ENCODE measurements around the gene GPRC5D.
A peak's percentile ranks its signal among the peaks of the same experiment; 100 is the strongest.

GPRC5D gene

GRCh38 chr12:12990700-12991468 lies 38.9 kb upstream of the GPRC5D start:
- no peaks in the 10 kb centered on the region for H3K9me3 ChIP-seq (ENCODE audit: low read length)
- no peak overlapping the region for H2AFZ ChIP-seq (ENCODE audit: low read depth, low read length)
- no peaks in the 10 kb centered on the region for H3K4me1 ChIP-seq (ENCODE audit: insufficient read depth, low read length)
- H3K27me3 ChIP-seq (ENCODE audit: insufficient read depth, low read length), result no peaks in the 10 kb centered on the region
- H3K36me3 ChIP-seq (ENCODE audit: insufficient read depth, low read length), result peaks cover 10% of the 10 kb centered on the region
- no peak overlapping the region for H3K4me3 ChIP-seq (ENCODE audit: low read length)

- no peaks in the 10 kb centered on the region for H3K4me1 ChIP-seq (ENCODE audit: insufficient read depth, low read length)
- no peaks in the 10 kb centered on the region for H3K27me3 ChIP-seq (ENCODE audit: insufficient read depth, low read length)
- H3K4me3 ChIP-seq (ENCODE audit: low read length), result no peak overlapping the region
- H2AFZ ChIP-seq (ENCODE audit: low read depth, low read length), result no peak overlapping the region
- no peaks in the 10 kb centered on the region for H3K9me3 ChIP-seq (ENCODE audit: low read length)
- H3K36me3 ChIP-seq (ENCODE audit: insufficient read depth, low read length), result peaks cover 10% of the 10 kb centered on the region
These were observed 35.5 kb upstream of the GPRC5D start for GRCh38 chr12:12987421-12987820.

GRCh38 chr12:12986775-12987331 lies 34.9 kb upstream of the GPRC5D start:
- Histone ChIP-seq H3K9me3 (ENCODE audit: low read length) (no peaks in the 10 kb centered on the region), H3K4me3 (ENCODE audit: low read length) (no peak overlapping the region), H3K4me1 (ENCODE audit: insufficient read depth, low read length) (no peaks in the 10 kb centered on the region), H2AFZ (ENCODE audit: low read depth, low read length) (no peak overlapping the region), H3K36me3 (ENCODE audit: insufficient read depth, low read length) (peaks cover 10% of the 10 kb centered on the region), H3K27me3 (ENCODE audit: insufficient read depth, low read length) (no peaks in the 10 kb centered on the region)

DNA sequence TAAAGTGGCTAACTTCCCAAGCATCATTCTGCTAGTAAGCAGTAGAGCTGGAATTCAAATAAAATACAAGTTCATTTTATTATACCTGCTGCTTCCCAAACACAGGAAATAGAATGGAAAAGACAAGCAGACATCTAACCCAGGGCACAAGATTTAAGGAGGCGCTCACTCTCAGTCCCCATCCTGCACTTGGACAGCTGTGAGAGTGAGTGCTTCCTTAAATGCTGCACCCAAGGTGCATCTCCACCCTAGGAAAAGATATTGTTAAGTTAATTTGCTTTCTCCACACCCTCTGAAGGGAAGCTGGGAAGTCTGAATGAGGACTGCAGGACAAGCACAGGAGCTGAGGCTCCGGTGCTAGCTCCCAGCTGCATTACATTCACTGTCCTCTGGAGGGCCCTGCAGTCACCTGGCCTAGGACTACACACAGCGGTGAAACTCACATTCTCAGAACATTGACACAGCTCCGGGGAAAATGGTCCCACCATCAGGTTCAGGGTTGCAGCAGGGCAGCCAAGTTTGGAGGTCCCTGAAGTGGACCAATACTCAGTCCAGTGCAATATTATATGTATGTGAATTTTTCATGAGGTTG lies 33.9 kb upstream of the GPRC5D start:
- Histone ChIP-seq H3K36me3 (ENCODE audit: insufficient read depth, low read length) (peaks cover 10% of the 10 kb centered on the region), H3K4me3 (ENCODE audit: low read length) (no peak overlapping the region), H3K9me3 (ENCODE audit: low read length) (no peaks in the 10 kb centered on the region), H2AFZ (ENCODE audit: low read depth, low read length) (no peak overlapping the region), H3K4me1 (ENCODE audit: insufficient read depth, low read length) (peaks cover 2% of the 10 kb centered on the region), H3K27me3 (ENCODE audit: insufficient read depth, low read length) (no peaks in the 10 kb centered on the region)

GRCh38 chr12:12984149-12984548 lies 32.2 kb upstream of the GPRC5D start:
- no peak overlapping the region for H2AFZ ChIP-seq (ENCODE audit: low read depth, low read length)
- no peaks in the 10 kb centered on the region for H3K9me3 ChIP-seq (ENCODE audit: low read length)
- H3K27me3 ChIP-seq (ENCODE audit: insufficient read depth, low read length), result no peaks in the 10 kb centered on the region
- H3K36me3 ChIP-seq (ENCODE audit: insufficient read depth, low read length), result peaks cover 10% of the 10 kb centered on the region
- H3K4me3 ChIP-seq (ENCODE audit: low read length), result no peak overlapping the region
- peaks cover 19% of the 10 kb centered on the region for H3K4me1 ChIP-seq (ENCODE audit: insufficient read depth, low read length)

GRCh38 chr12:12983420-12984035 lies 31.6 kb upstream of the GPRC5D start:
- no peaks in the 10 kb centered on the region for H3K27me3 ChIP-seq (ENCODE audit: insufficient read depth, low read length)
- H2AFZ ChIP-seq (ENCODE audit: low read depth, low read length), result no peak overlapping the region
- H3K4me3 ChIP-seq (ENCODE audit: low read length), result no peak overlapping the region
- peaks cover 23% of the 10 kb centered on the region for H3K4me1 ChIP-seq (ENCODE audit: insufficient read depth, low read length)
- no peaks in the 10 kb centered on the region for H3K9me3 ChIP-seq (ENCODE audit: low read length)
- H3K36me3 ChIP-seq (ENCODE audit: insufficient read depth, low read length), result peaks cover 8% of the 10 kb centered on the region

DNA sequence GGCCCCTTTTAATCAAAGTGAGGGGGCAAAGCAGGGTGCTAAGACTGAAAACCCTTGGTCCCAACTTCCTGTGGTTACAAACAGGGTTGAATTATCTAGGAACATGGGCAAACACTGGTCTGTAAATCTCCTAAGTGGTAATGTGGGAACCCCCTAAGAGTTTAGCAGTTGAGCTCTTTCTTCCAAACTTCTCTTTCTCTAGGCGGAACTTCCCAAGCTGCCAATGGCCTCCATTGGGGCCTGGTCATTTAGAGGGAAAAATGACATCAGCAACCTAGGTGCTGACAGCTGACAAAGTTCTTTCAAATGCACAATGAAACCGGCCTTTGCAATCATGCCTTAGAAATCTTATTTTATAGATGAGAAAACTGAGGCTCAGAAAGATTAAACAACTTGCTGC lies 30.4 kb upstream of the GPRC5D start:
- Histone ChIP-seq H3K4me3 (ENCODE audit: low read length) (no peak overlapping the region), H3K36me3 (ENCODE audit: insufficient read depth, low read length) (peaks cover 8% of the 10 kb centered on the region), H3K27me3 (ENCODE audit: insufficient read depth, low read length) (no peaks in the 10 kb centered on the region), H3K9me3 (ENCODE audit: low read length) (no peaks in the 10 kb centered on the region), H3K4me1 (ENCODE audit: insufficient read depth, low read length) (peaks cover 23% of the 10 kb centered on the region), H2AFZ (ENCODE audit: low read depth, low read length) (no peak overlapping the region)

- Histone ChIP-seq H3K4me3 (ENCODE audit: low read length) (peak overlapping the region; percentile 13), H3K27me3 (ENCODE audit: insufficient read depth, low read length) (no peaks in the 10 kb centered on the region), H3K36me3 (ENCODE audit: insufficient read depth, low read length) (peaks cover 3% of the 10 kb centered on the region)
These were observed 27.8 kb upstream of the GPRC5D start for GRCh38 chr12:12979731-12980259.

GRCh38 chr12:12979126-12979525 lies 27.2 kb upstream of the GPRC5D start:
- Histone ChIP-seq H3K4me1 (ENCODE audit: insufficient read depth, low read length) (peaks cover 23% of the 10 kb centered on the region), H3K9me3 (ENCODE audit: low read length) (peaks cover 4% of the 10 kb centered on the region), H3K36me3 (ENCODE audit: insufficient read depth, low read length) (peaks cover 4% of the 10 kb centered on the region), H3K27me3 (ENCODE audit: insufficient read depth, low read length) (no peaks in the 10 kb centered on the region), H2AFZ (ENCODE audit: low read depth, low read length) (no peak overlapping the region), H3K4me3 (ENCODE audit: low read length) (no peak overlapping the region)

More at GRCh38 chr12:12979731-12980259, 27.8 kb upstream of the GPRC5D start:
- peaks cover 23% of the 10 kb centered on the region for H3K4me1 ChIP-seq (ENCODE audit: insufficient read depth, low read length)
- no peaks in the 10 kb centered on the region for H3K9me3 ChIP-seq (ENCODE audit: low read length)
- no peak overlapping the region for H2AFZ ChIP-seq (ENCODE audit: low read depth, low read length)

DNA sequence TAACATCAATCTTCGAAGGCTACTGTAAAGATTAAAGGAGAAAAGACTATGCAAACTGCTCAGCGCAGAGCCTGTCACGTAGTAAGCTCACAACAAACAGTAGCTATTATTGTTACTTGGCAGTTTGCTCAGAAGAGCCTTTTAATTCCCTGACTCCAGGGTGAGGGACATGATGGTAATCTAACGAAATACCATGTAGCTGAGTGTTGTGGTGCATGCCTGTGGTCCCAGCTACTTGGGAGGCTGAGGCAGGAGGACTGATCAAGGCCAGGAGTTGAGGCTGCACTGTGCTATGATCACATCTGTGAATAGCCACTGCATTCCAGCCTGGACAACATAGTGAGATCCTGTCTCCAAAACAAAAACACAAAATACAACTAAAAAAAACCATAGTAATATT lies 25.3 kb upstream of the GPRC5D start:
- H3K9me3 ChIP-seq (ENCODE audit: low read length), result peaks cover 13% of the 10 kb centered on the region
- no peak overlapping the region for H3K4me3 ChIP-seq (ENCODE audit: low read length)
- peaks cover 23% of the 10 kb centered on the region for H3K4me1 ChIP-seq (ENCODE audit: insufficient read depth, low read length)
- no peak overlapping the region for H2AFZ ChIP-seq (ENCODE audit: low read depth, low read length)
- H3K27me3 ChIP-seq (ENCODE audit: insufficient read depth, low read length), result no peaks in the 10 kb centered on the region
- peaks cover 11% of the 10 kb centered on the region for H3K36me3 ChIP-seq (ENCODE audit: insufficient read depth, low read length)

GRCh38 chr12:12976366-12976765 lies 24.4 kb upstream of the GPRC5D start:
- H3K27me3 ChIP-seq (ENCODE audit: insufficient read depth, low read length), result no peaks in the 10 kb centered on the region
- peaks cover 12% of the 10 kb centered on the region for H3K36me3 ChIP-seq (ENCODE audit: insufficient read depth, low read length)
- peaks cover 23% of the 10 kb centered on the region for H3K4me1 ChIP-seq (ENCODE audit: insufficient read depth, low read length)
- H2AFZ ChIP-seq (ENCODE audit: low read depth, low read length), result no peak overlapping the region
- no peak overlapping the region for H3K4me3 ChIP-seq (ENCODE audit: low read length)
- peaks cover 13% of the 10 kb centered on the region for H3K9me3 ChIP-seq (ENCODE audit: low read length)

DNA sequence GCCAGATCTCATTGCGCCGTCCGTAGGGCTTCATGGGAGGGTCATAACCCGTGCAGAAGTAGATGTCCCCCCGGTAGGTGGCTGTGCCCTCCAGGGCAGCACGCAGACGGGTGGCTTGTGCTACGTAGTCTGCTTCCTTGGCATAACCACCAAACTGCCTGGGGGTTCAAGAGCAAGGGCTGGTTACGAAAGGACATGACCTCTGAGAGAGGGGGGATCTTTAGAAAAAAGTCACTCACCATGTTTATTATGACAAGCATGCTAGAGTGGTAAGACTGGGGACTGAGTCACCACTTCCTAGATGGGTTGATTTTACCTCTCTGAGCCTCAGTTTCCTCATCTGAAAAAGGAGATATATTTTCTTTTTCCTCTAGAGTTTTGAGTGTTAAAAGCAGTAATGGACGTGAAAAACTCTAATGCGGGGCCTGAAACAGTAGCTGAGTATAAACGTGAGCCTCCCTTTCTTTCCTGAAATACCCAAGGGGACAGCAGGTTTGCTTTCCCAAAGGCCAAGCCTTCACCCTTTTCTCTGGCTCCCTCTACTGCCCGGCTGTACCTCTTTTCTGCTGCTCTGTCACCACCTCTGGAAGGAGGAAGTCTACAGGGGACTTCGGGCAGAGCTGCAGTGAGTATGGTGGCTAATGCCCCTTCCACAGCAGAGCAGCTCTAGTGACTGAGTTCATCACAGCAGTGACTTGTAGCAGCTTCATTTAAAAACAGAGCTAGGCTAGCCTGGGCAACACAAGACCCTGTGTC lies 23.5 kb upstream of the GPRC5D start:
- no peak overlapping the region for H2AFZ ChIP-seq (ENCODE audit: low read depth, low read length)
- H3K4me1 ChIP-seq (ENCODE audit: insufficient read depth, low read length), result peaks cover 16% of the 10 kb centered on the region
- no peaks in the 10 kb centered on the region for H3K27me3 ChIP-seq (ENCODE audit: insufficient read depth, low read length)
- peaks cover 12% of the 10 kb centered on the region for H3K36me3 ChIP-seq (ENCODE audit: insufficient read depth, low read length)
- H3K4me3 ChIP-seq (ENCODE audit: low read length), result no peak overlapping the region
- H3K9me3 ChIP-seq (ENCODE audit: low read length), result peaks cover 13% of the 10 kb centered on the region
